H9 (cell line): ENCODE data around the gene PLEKHA5. TPM values are rescaled to one million over a fixed set of nuclear protein-coding genes. Genes with fewer than 3 reads are reported as not detected.

ENCODE experiments used
- DNase-seq: peaks from one replicate; pipeline ENCODE4 v3.0.0-alpha.2; 2017
- H2AFZ ChIP-seq: one replicate; pipeline ENCODE4 v1.6.1; 2013; ENCODE audit warnings: mild to moderate bottlenecking, low read length, control low read depth, moderate library complexity
- H2AK5ac ChIP-seq: 2 replicates; pipeline ENCODE4 v1.6.1; 2013; ENCODE audit warnings: low read length, control low read depth, mixed read lengths; ENCODE audit not compliant: insufficient read length
- H2BK120ac ChIP-seq: one replicate; pipeline ENCODE4 v1.6.1; 2013; ENCODE audit warnings: low read depth, mild to moderate bottlenecking, low read length, control low read depth, inconsistent platforms; ENCODE audit not compliant: poor library complexity, severe bottlenecking
- H2BK12ac ChIP-seq: 2 replicates; pipeline ENCODE4 v1.6.1; 2013; ENCODE audit warnings: low read length, control low read depth, mixed read lengths, low read depth; ENCODE audit not compliant: insufficient read length
- H2BK15ac ChIP-seq: 2 replicates; pipeline ENCODE4 v1.6.1; 2013; ENCODE audit warnings: low read depth, low read length, control low read depth
- H2BK20ac ChIP-seq: one replicate; pipeline ENCODE4 v1.6.1; 2013; ENCODE audit warnings: low read depth, mild to moderate bottlenecking, low read length, control low read depth, inconsistent platforms; ENCODE audit not compliant: poor library complexity, severe bottlenecking
- H2BK5ac ChIP-seq: 2 replicates; pipeline ENCODE4 v1.6.1; 2013; ENCODE audit warnings: low read length, control low read depth, mixed read lengths; ENCODE audit not compliant: insufficient read length
- H3K14ac ChIP-seq: 2 replicates; pipeline ENCODE4 v1.6.1; 2013; ENCODE audit warnings: low read length, control low read depth; ENCODE audit not compliant: insufficient read depth
- H3K18ac ChIP-seq: 2 replicates; pipeline ENCODE4 v1.6.1; 2013; ENCODE audit warnings: low read depth, mild to moderate bottlenecking, mixed read lengths, low read length, control low read depth; ENCODE audit not compliant: insufficient read length
- H3K23ac ChIP-seq: 2 replicates; pipeline ENCODE4 v1.6.1; 2013; ENCODE audit warnings: low read length, control low read depth, mixed read lengths, low read depth; ENCODE audit not compliant: insufficient read length
- H3K23me2 ChIP-seq: 2 replicates; pipeline ENCODE4 v1.6.1; 2013; ENCODE audit warnings: low read depth, mild to moderate bottlenecking, mixed read lengths, low read length, control low read depth; ENCODE audit not compliant: insufficient read length, poor library complexity, severe bottlenecking
- H3K27ac ChIP-seq: 2 replicates; pipeline ENCODE4 v1.5.1; 2013; ENCODE audit warnings: low read length, control low read depth, mixed read lengths, low read depth; ENCODE audit not compliant: insufficient read length
- H3K27me3 ChIP-seq: 2 replicates; pipeline ENCODE4 v1.6.1; 2013; ENCODE audit warnings: low read length, control low read depth, inconsistent platforms; ENCODE audit not compliant: insufficient read depth
- H3K4ac ChIP-seq: 2 replicates; pipeline ENCODE4 v1.6.1; 2013; ENCODE audit warnings: low read depth, mild to moderate bottlenecking, control low read depth, inconsistent platforms, low read length, moderate library complexity
- H3K4me1 ChIP-seq: 2 replicates; pipeline ENCODE4 v1.6.1; 2013; ENCODE audit warnings: low read length, control low read depth, inconsistent platforms; ENCODE audit not compliant: insufficient read depth
- H3K4me2 ChIP-seq: 2 replicates; pipeline ENCODE4 v1.6.1; 2013; ENCODE audit warnings: low read length, control low read depth, mixed read lengths; ENCODE audit not compliant: insufficient read length, insufficient read depth
- H3K56ac ChIP-seq: 2 replicates; pipeline ENCODE4 v1.6.1; 2013; ENCODE audit warnings: low read depth, mild to moderate bottlenecking, mixed read lengths, low read length, control low read depth; ENCODE audit not compliant: insufficient read length
- H3K79me1 ChIP-seq: 2 replicates; pipeline ENCODE4 v1.6.1; 2013; ENCODE audit warnings: low read depth, mild to moderate bottlenecking, moderate library complexity, low read length, control low read depth, inconsistent platforms; ENCODE audit not compliant: insufficient read depth, poor library complexity, severe bottlenecking
- H3K79me2 ChIP-seq: 2 replicates; pipeline ENCODE4 v1.6.1; 2013; ENCODE audit warnings: low read length, control low read depth, inconsistent platforms; ENCODE audit not compliant: insufficient read depth
- H3K9ac ChIP-seq: 2 replicates; pipeline ENCODE4 v1.6.1; 2013; ENCODE audit warnings: low read length, control low read depth, mixed read lengths; ENCODE audit not compliant: insufficient read length; ENCODE audit errors: extremely low read depth
- H3K9me3 ChIP-seq: one replicate; pipeline ENCODE4 v1.6.1; 2013; ENCODE audit warnings: low read depth, low read length, inconsistent platforms; ENCODE audit not compliant: control insufficient read depth
- H3T11ph ChIP-seq: one replicate; pipeline ENCODE4 v1.6.1; 2013; ENCODE audit warnings: mild to moderate bottlenecking, low read length, control low read depth, inconsistent platforms
- H4K20me1 ChIP-seq: one replicate; pipeline ENCODE4 v1.6.1; 2013; ENCODE audit not compliant: control insufficient read depth, insufficient read length, insufficient read depth
- H4K5ac ChIP-seq: 2 replicates; pipeline ENCODE4 v1.6.1; 2013; ENCODE audit warnings: low read depth, mild to moderate bottlenecking, mixed read lengths, low read length, control low read depth; ENCODE audit not compliant: insufficient read length
- H4K8ac ChIP-seq: replicated peaks from 2 replicates; pipeline ENCODE4 v1.6.1; 2013; ENCODE audit warnings: low read length, control low read depth, mixed read lengths, low read depth; ENCODE audit not compliant: insufficient read length
- H4K91ac ChIP-seq: 2 replicates; pipeline ENCODE4 v1.6.1; 2013; ENCODE audit warnings: low read depth, mild to moderate bottlenecking, moderate library complexity, mixed read lengths, low read length, control low read depth; ENCODE audit not compliant: insufficient read length
- H3K27ac Mint-ChIP-seq, 3 experiments: 2 replicates in 2 of 3; 3 replicates in 1 of 3; pipeline ENCODE4 v1.8.0; 2020 to 2021; ENCODE audit warnings: mixed read lengths in 3 of 3, mild to moderate bottlenecking in 1 of 3, moderate library complexity in 1 of 3
- H3K27me3 Mint-ChIP-seq: 2 replicates; pipeline ENCODE4 v1.8.0; 2021; ENCODE audit warnings: low read depth, mild to moderate bottlenecking, moderate library complexity, mixed read lengths
- H3K36me3 Mint-ChIP-seq, 3 experiments: 2 replicates in 2 of 3; 3 replicates in 1 of 3; pipeline ENCODE4 v1.8.0; 2020 to 2021; ENCODE audit warnings: low read depth in 3 of 3, mixed read lengths in 3 of 3; ENCODE audit not compliant: insufficient read depth in 1 of 3
- H3K4me1 Mint-ChIP-seq, 2 experiments: 2 replicates each; pipeline ENCODE4 v1.8.0; 2020; ENCODE audit warnings: mixed read lengths in 2 of 2
- H3K4me3 Mint-ChIP-seq, 2 experiments: 2 replicates in 1 of 2; 3 replicates in 1 of 2; pipeline ENCODE4 v1.8.0; 2020 to 2021; ENCODE audit warnings: mild to moderate bottlenecking in 2 of 2, mixed read lengths in 2 of 2, moderate library complexity in 1 of 2
- H3K9me3 Mint-ChIP-seq, 2 experiments: 2 replicates in 1 of 2; 3 replicates in 1 of 2; pipeline ENCODE4 v1.8.0; 2020; ENCODE audit warnings: mild to moderate bottlenecking in 2 of 2, mixed read lengths in 2 of 2, moderate library complexity in 1 of 2
- CTCF ChIP-seq: fragments of 200-600 bp; sonication (generic); conservative IDR thresholded peaks from 3 replicates; pipeline ENCODE4 v1.8.0; 2021; ENCODE audit warnings: antibody characterized with exemption, mild to moderate bottlenecking
- WGBS: extraction: QIAGEN DNeasy Blood & Tissue Kit; methylation state at CpG from one replicate; pipeline ENCODE4 v1.1.7; 2013; ENCODE audit warnings: missing lambda C conversion rate, low lambda C conversion rate, mixed read lengths; ENCODE audit not compliant: insufficient read length; ENCODE audit errors: extremely low coverage; 5-methylcytosine and 5-hydroxymethylcytosine counted together
- total RNA-seq: library from RNA; stranded (reverse); gene quantifications from 2 replicates; pipeline ENCODE4 v1.2.1, GENCODE V29; 2021

Gene PLEKHA5
- total RNA-seq, 1 experiment from 2014 or later: 86.7 TPM

- 100% methylated on average over 1 of the region's 2 CpGs for WGBS
- no peak overlapping the region for H2BK5ac ChIP-seq
Measured at GRCh38 chr12:19243551-19243950, 114.0 kb downstream of the PLEKHA5 start.

More at GRCh38 chr12:19243551-19243950, 114.0 kb downstream of the PLEKHA5 start:
- H3K14ac ChIP-seq: no peak overlapping the region
- H3T11ph ChIP-seq: no peak overlapping the region
- H3K27ac ChIP-seq: no peak overlapping the region
- H4K91ac ChIP-seq: no peak overlapping the region
- H3K18ac ChIP-seq: no peak overlapping the region
- no peak overlapping the region for H3K4me2 ChIP-seq
- no peaks in the 10 kb centered on the region for H3K27me3 Mint-ChIP-seq
- no peak overlapping the region for H2BK20ac ChIP-seq
- no peak overlapping the region for H2BK120ac ChIP-seq
- H3K56ac ChIP-seq: no peak overlapping the region
- no peak overlapping the region for H2BK12ac ChIP-seq
- H3K4me1 ChIP-seq: no peaks in the 10 kb centered on the region
- H3K9me3 ChIP-seq: no peaks in the 10 kb centered on the region
- no peaks in the 10 kb centered on the region for H3K9me3 Mint-ChIP-seq
- H3K27me3 ChIP-seq: no peaks in the 10 kb centered on the region
- no peaks in the 10 kb centered on the region; the same call in 1 of the 2 replicates for H3K79me2 ChIP-seq
- H2AK5ac ChIP-seq: no peak overlapping the region
- DNase-seq: no peak
- TF ChIP-seq CTCF: no peak
- H3K9ac ChIP-seq: no peak overlapping the region
- H4K8ac ChIP-seq: no peak overlapping the region
- H2AFZ ChIP-seq: no peak overlapping the region
- H3K36me3 Mint-ChIP-seq: no peaks in the 10 kb centered on the region
- H4K20me1 ChIP-seq: no peaks in the 10 kb centered on the region
- no peak overlapping the region for H3K4ac ChIP-seq
- H2BK15ac ChIP-seq: no peak overlapping the region
- H3K79me1 ChIP-seq: peaks cover 3% of the 10 kb centered on the region
- no peaks in the 10 kb centered on the region for H3K23me2 ChIP-seq
- H4K5ac ChIP-seq: no peak overlapping the region
- no peak overlapping the region for H3K4me3 Mint-ChIP-seq
- H3K27ac Mint-ChIP-seq: no peak overlapping the region
- H3K4me1 Mint-ChIP-seq: peaks cover 16 to 17% of the 10 kb centered on the region in 2 experiments
- H3K23ac ChIP-seq: no peak overlapping the region
